ENCODE measurements around the gene CFAP74. TPM values are rescaled to one million over a fixed set of nuclear protein-coding genes. Genes with fewer than 3 reads are reported as not detected.
"Not testable (repeated sequence)": the region's sequence is repeated elsewhere in the genome, so short reads cannot be mapped to it uniquely, and the experiment has no call there.

CFAP74 gene
- total RNA-seq, 1 experiment from 2014 or later: not detected

DNA sequence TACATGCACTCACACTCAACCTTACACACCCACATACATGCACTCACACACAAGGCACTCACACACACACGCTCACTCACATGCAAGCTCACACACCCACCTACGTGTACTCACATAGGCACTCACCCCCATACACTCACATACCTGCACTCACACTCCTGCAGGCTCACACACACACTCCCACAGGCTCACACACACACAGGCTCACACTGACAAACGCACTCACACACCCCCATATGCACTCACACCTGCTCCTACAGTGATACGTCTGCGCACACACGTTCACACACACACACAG is 65.4 kb downstream of the CFAP74 start:
- Mint-ChIP-seq H3K4me1 (ENCODE audit: insufficient read depth, unreplicated experiment) (no peaks in the 10 kb centered on the region), H3K4me3 (ENCODE audit: unreplicated experiment) (no peak overlapping the region), H3K9me3 (ENCODE audit: unreplicated experiment) (peaks cover 19% of the 10 kb centered on the region), H3K27me3 (ENCODE audit: insufficient read depth, unreplicated experiment) (peaks cover 17% of the 10 kb centered on the region), H3K36me3 (ENCODE audit: insufficient read depth, unreplicated experiment) (no peaks in the 10 kb centered on the region), H3K27ac (ENCODE audit: low read depth, unreplicated experiment) (no peak overlapping the region)
- no peak for TF ChIP-seq CTCF (IDR thresholded peaks at IDR 0.05; ENCODE audit: unreplicated experiment)
- CTCF ChIA-PET: no interaction called here
- no peak for DNase-seq (ENCODE audit: unreplicated experiment)
- POLR2A ChIA-PET: no interaction called here
- intact Hi-C loops (cut with micrococcal nuclease): no loop called here
- no TSS peak for BruUV-seq (replicated peaks)

DNA sequence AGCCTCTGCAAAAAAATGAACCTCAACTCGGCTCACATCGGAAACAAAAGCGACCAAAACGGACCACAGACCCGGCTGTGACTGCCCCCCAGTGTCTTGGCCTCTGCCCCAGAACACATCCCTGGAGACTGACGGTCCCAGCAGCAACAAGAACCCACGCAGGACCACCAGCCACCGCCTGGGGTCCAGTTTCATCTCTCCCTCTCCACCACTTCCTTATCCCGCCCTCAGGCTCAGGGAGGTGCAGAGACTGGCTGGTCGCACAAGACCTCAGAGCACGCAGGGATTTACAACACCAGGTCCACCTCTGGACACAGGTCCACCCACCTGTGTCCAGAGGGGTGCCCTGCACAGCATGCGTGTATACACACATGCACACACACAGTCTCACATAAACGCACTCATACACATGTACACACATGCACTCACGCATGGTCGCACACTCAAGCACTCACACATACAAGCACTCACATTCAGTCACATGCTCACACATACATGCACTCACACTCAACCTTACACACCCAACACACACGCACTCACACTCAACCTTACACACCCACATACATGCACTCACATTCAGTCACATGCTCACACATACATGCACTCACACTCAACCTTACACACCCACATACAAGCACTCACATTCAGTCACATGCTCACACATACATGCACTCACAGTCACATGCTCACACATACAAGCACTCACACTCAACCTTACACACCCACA is 65.9 kb downstream of the CFAP74 start:
- POLR2A ChIA-PET: no interaction called here
- CTCF ChIA-PET: no interaction called here
- intact Hi-C loops (cut with micrococcal nuclease): no loop called here
- BruUV-seq (replicated peaks): no TSS peak
- Mint-ChIP-seq H3K27ac (ENCODE audit: low read depth, unreplicated experiment) (no peak overlapping the region), H3K27me3 (ENCODE audit: insufficient read depth, unreplicated experiment) (peaks cover 17% of the 10 kb centered on the region), H3K4me3 (ENCODE audit: unreplicated experiment) (no peak overlapping the region), H3K36me3 (ENCODE audit: insufficient read depth, unreplicated experiment) (no peaks in the 10 kb centered on the region), H3K4me1 (ENCODE audit: insufficient read depth, unreplicated experiment) (no peaks in the 10 kb centered on the region), H3K9me3 (ENCODE audit: unreplicated experiment) (peaks cover 19% of the 10 kb centered on the region)
- DNase-seq (ENCODE audit: unreplicated experiment): no peak
- TF ChIP-seq CTCF (IDR thresholded peaks at IDR 0.05; ENCODE audit: unreplicated experiment): no peak

DNA sequence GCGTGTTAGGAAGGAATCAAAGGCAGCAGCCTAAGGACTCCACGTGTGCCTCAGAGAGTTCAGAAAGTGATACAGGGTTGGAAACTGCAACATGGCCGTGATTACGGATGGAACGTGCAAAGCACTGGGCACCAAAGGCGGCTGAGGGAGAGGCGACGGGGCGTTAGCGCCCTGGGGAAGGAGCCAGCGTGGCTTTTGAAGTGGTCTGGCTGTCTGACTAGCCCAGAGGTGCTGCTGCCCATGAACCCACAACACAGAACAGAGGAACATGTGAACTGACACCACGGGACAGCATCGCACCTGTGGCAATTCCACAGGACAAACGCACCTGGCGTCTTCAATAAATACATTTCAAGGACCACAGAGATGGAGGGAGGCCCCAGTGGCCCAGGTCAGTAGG is 66.5 kb downstream of the CFAP74 start:
- POLR2A ChIA-PET: no interaction called here

DNA sequence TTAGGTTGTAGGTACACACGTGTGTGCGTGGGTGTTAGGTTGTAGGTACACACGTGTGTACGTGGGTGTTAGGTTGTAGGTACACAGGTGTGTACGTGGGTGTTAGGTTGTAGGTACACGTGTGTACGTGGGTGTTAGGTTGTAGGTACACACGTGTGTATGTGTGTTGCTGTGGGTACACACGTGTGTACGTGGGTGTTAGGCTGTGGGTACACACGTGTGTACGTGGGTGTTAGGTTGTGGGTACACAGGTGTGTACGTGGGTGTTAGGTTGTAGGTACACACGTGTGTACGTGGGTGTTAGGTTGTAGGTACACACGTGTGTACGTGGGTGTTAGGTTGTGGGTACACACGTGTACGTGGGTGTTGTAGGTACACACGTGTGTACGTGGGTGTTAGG is 68.7 kb downstream of the CFAP74 start:
- peaks cover 19% of the 10 kb centered on the region for H3K9me3 Mint-ChIP-seq (ENCODE audit: unreplicated experiment)
- H3K27me3 Mint-ChIP-seq (ENCODE audit: insufficient read depth, unreplicated experiment); DNase-seq (ENCODE audit: unreplicated experiment); BruUV-seq (replicated peaks); H3K4me3 Mint-ChIP-seq (ENCODE audit: unreplicated experiment); H3K4me1 Mint-ChIP-seq (ENCODE audit: insufficient read depth, unreplicated experiment); intact Hi-C loops (cut with micrococcal nuclease); H3K36me3 Mint-ChIP-seq (ENCODE audit: insufficient read depth, unreplicated experiment); POLR2A ChIA-PET; H3K27ac Mint-ChIP-seq (ENCODE audit: low read depth, unreplicated experiment): not testable (repeated sequence)
- CTCF ChIA-PET: interaction anchor here (0.7 kb wide), 1 partner anchor 20 kb away, joined by 3 read pairs; the partner anchor contains the start of gene CALML6

More for the DNA sequence above, 66.5 kb downstream of the CFAP74 start:
- no peak for DNase-seq (ENCODE audit: unreplicated experiment)
- Mint-ChIP-seq H3K27ac (ENCODE audit: low read depth, unreplicated experiment) (no peak overlapping the region), H3K4me1 (ENCODE audit: insufficient read depth, unreplicated experiment) (no peaks in the 10 kb centered on the region), H3K9me3 (ENCODE audit: unreplicated experiment) (peaks cover 19% of the 10 kb centered on the region), H3K4me3 (ENCODE audit: unreplicated experiment) (no peak overlapping the region), H3K27me3 (ENCODE audit: insufficient read depth, unreplicated experiment) (peaks cover 17% of the 10 kb centered on the region), H3K36me3 (ENCODE audit: insufficient read depth, unreplicated experiment) (no peaks in the 10 kb centered on the region)
- BruUV-seq (replicated peaks): no TSS peak
- TF ChIP-seq CTCF (IDR thresholded peaks at IDR 0.05; ENCODE audit: unreplicated experiment): no peak
- intact Hi-C loops (cut with micrococcal nuclease): no loop called here
- CTCF ChIA-PET: no interaction called here

All from MCF 10A (cell line).